ENCODE measurements around the gene ZNF320.
"Not testable (repeated sequence)": the region's sequence is repeated elsewhere in the genome, so short reads cannot be mapped to it uniquely, and the experiment has no call there.

Gene ZNF320

DNA sequence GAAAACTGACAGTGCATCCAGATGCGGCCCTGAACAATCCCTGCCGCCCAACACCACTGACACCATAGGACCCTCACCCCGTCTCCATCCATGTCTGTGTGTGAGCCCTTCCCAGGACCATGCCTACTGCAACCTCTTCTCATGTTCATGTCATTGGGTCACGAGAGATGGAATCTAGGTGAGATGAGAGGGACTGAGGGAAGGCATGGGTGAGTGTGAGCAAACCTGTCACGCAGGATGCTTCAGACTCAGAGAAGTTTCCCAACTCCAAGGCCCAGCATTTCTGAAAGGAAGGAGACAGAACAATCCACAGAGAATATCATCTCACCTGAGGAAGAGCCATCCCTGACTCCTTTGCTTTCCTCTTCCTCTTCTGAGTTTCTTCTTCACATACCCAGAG lies 20.1 kb upstream of the ZNF320 start:
- DNase-seq: no peak

- DNase-seq: no peak
These were observed 13.2 kb upstream of the ZNF320 start for GRCh38 chr19:52910648-52911047.

DNA sequence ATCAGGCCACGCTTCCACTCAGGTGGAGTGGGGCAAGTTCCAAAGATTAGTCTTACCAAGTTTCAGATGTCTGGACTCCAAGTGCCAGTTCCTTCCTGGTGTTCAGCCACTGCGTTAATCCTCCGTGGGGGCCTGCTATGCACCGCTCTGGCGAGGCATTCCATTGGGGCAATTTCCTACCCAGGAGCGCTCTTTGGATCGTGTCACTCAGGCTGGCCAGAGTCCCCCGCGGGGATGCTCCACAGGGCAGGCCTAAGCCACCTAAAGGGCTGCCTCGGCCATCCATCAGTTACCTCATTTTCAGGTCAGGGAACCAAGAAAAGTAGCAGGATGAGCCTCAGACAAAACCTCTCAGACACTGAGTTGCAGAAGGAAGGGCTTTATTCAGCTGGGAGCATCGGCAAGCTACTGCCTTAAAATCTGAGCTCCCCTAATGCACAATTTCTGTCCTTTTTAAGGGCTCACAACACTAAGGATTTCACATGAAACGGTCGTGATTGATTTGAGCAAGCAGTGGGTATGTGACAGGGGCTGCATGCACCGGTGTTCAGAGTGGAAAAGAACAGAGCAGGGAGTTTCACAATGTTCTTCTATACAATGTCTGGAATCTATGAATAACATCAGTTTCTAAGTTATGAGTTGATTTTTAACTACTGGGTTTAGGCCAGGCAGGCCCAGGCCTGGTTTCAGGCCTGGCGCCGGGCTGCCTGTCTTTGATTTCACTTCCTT lies 6.8 kb upstream of the ZNF320 start:
- not testable (repeated sequence) for DNase-seq

DNA sequence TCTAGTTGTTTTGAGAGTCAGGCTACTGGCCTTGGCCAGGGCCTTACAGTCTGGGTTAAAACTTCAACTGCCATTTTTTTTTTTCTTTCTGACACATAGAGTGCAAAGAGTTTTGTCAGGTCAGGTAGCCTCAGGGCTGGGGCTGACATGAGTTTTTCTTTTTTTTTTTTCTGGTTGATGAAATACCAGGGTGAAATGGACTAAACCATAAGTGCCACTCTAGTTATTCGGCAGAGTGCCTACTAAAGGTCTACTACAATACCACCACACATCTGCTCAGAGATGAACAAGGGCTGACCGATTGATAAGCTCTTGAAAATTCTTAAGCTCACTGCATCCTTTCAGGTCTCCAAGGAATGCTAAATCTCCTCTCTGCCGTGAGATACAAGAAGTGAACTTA lies 4.4 kb upstream of the ZNF320 start:
- DNase-seq: no peak

DNA sequence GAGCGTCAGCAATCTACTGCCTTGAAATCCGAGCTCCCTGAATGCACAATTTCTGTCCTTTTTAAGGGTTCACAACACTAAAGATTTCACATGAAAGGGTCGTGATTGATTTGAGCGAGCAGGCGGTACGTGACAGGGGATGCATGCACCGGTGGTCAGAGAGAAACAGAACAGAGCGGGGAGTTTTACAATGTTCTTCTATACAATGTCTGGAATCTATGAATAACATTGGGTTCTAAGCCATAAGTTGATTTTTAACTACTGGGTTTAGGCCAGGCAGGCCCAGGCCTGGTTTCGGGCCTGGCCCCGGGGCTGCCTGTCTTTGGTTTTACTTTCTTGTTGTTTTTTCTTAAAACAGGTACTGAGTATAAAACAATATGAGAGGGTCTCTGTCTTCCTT lies 1.2 kb upstream of the ZNF320 start:
- DNase-seq: not testable (repeated sequence)

DNA sequence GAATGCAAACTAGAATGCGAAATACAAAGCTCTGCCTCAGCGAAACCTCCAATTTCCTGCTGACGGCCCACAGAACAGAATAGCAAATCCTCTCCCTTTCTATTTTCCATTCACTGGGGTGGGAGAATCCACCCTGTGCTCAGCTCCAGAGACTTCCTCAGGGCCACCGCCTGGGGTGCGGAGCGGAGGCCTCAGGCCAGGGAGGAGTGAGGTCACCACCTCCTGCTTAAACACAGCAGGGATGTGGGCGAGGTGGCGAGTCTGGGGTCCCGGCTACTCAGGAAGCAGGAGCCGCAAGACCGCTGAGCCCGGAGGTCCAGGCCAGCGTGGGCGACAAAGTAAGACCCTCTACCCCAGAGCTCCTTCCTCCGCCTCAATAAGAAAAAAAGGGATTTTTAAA lies 666 bp upstream of the ZNF320 start:
- no peak for DNase-seq

GRCh38 chr19:52896431-52897137 lies 851 bp downstream of the ZNF320 start:
- DNase-seq: no peak

- no peak for DNase-seq
These were observed 6.1 kb downstream of the ZNF320 start for GRCh38 chr19:52891336-52891735.

DNA sequence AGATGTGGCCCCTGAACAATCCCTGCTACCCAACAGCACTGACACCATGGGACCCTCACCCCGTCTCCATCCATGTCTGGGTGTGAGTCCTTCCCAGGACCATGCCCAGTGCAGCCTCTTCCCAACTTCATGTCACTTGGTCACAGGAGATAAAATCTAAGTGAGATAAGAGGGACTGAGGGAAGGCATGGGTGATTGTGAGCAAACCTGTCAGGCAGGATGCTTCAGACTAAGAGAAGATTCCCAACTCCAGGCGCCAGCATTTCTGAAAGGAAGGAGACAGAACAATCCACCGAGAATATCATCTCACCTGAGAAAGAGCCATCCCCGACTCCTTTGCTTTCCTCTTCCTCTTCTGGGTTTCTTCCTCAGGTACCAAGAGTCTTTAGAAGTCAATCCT lies 7.5 kb downstream of the ZNF320 start:
- DNase-seq: no peak

GRCh38 chr19:52889076-52889475 lies 8.4 kb downstream of the ZNF320 start:
- DNase-seq: no peak

DNA sequence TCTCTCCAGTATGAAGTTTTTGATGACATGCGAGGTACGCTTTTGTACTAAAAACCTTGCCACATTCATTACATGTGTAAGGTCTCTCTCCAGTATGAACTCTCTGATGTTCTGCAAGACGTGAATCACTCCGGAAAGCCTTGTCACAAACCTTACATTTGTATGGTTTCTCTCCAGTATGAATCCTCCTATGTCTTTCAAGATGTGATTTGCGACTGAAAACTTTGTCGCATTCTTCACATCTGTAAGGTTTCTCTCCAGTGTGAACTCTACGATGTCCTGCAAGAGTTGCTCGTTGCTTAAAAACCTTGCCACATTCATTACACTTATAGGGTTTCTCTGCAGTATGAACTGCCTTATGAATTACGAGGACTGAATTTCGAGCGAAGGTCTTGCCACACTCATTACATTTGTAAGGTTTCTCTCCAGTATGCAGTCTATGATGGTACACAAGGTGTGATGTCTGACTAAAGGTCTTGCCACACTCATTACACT lies 16.5 kb downstream of the ZNF320 start:
- no peak for DNase-seq

GRCh38 chr19:52872996-52873395 lies 24.4 kb downstream of the ZNF320 start:
- not testable (repeated sequence) for DNase-seq

DNA sequence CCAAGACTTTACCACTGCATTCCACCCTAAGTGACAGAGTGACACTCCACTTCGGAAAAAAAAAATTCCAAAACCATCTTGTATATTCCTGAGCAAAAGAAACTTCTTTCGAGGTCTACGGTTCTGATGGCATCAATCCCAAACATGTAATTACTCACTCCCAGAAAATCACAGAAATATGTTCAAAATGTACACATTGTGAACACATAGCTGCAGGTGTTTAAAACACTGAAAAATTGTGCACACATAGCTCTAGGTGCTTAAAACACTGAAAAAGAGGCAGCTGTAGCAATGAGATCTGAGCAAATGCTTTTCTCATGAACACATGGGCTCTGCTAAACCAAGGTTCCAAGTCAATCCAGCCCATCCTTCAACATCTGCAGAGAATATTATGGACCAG lies 26.0 kb downstream of the ZNF320 start:
- no peak for DNase-seq

GRCh38 chr19:52868031-52868430 lies 29.4 kb downstream of the ZNF320 start:
- not testable (repeated sequence) for DNase-seq

DNA sequence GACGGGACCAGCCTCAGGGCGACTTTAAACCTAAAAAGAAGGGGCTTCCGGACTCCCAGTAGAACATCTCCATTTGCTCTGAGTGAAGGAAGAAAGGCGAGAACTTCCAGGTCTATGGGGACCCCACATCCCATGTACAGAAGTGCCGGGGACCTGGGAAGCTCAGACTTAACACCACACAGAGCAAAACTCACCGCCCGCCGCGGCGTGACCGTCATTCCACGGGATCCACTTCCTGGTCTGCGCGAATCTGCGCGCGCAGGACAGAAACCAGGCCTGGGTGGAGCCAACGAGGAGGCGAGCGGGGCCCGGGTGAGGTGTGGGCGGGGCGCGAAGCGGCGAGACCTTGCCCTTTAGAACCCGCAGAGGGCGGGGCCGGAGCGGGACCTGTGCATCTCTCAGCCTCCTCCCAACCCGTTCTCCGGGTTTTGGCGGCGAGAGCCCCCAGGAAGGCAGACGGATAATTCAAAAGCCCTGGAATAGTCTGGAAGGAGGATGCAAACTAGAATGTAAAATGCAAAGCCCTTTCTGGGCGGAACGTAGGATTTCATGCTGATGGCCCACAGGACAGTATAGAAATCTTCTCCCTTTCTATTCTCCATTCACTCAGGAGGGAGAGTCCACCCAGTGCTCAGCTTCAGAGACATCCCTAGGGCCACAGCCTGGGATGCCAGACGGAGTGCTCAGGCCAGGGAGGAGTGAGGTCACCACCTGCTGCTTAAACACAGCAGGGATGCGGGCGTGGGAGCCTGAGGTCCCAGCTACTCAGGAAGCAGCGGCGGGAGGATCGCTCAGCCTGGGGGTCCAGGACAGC lies 39.9 kb downstream of the ZNF320 start, which contains the start of gene ZNF468:
Gene ZNF468 (minus strand): TSS at position 242 of the 814 bp plus-strand sequence. CDS start 3,347 bp downstream, outside the sequence.
- DNase-seq: peak; percentile 73

DNA sequence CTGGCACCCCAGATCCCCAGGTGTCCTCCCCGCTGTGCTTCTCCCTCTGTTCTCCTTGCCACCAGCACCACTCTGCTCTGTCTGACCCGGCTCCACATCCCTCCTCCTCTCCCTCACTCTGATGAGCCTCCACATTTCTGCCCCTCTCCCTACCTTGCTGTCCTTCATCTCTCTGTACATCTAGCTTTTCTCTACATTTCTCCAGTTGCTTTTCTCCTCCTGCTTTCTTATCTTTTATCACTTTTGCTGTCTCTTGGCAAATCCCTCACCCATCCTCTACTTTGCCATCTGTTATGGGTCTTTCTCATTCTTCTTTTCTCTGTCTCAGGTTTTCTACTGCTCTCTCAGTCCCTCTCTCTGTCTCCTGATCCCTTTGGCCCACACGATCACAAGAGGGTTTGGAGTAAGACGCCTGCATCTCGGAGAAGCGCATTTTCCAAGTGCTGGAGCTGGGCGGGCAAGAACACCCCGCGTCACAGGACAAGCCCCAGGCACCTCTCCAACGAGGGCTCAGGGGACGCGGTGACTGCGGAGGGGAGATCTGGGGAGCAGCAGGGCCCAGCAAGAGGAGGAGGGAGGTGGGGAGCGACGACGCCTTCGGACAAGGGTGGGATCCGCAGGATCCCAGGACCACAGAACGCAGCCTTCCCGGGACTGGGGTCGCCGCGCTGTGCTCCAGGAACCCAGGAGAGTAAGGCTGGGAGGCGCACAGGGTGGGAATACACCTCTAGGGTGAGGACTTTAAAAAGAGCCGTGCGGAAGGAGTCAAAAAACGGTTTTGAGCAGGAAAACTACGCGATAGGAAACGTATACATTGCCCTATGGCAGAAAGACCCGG lies 40.7 kb downstream of the ZNF320 start:
- DNase-seq: peak; percentile 6

Data from stimulated activated CD4-positive, alpha-beta T cell treated with anti-CD3 and anti-CD28 coated beads, Interleukin-4, amount 100 ng/mL, for 24 hours (primary cell).